H1 (cell line): ENCODE results near the gene PAOX. TPM values are rescaled to one million over a fixed set of nuclear protein-coding genes. Genes with fewer than 3 reads are reported as not detected.

Experiments
- E2F6 ChIP-seq: IDR thresholded peaks from 2 replicates; pipeline ENCODE4 v1.6.1; 2012; ENCODE audit warnings: inconsistent platforms
- MAFK ChIP-seq: IDR thresholded peaks from 2 replicates; pipeline ENCODE4 v1.6.1; 2012; ENCODE audit warnings: low read depth, mild to moderate bottlenecking, improper control_type of control experiment, low read length
- RNF2 ChIP-seq: fragments of 200-900, 300-1000 bp; sonication (generic); IDR thresholded peaks from 2 replicates; pipeline ENCODE4 v1.7.1; 2016; ENCODE audit warnings: borderline replicate concordance, low read depth, mild to moderate bottlenecking, antibody characterized with exemption, low read length; ENCODE audit not compliant: poor library complexity, severe bottlenecking; ENCODE audit errors: missing control alignments
- SAP30 ChIP-seq: fragments of 300-600 bp; sonication (generic); IDR thresholded peaks from 2 replicates; pipeline ENCODE4 v1.7.1; 2012; ENCODE audit warnings: low read length, moderate library complexity, mild to moderate bottlenecking, inconsistent platforms; ENCODE audit not compliant: insufficient read depth, insufficient replicate concordance
- SIRT6 ChIP-seq: IDR thresholded peaks from one replicate; pipeline ENCODE4 v1.7.1; 2012; ENCODE audit warnings: low read length, inconsistent platforms
- SP4 ChIP-seq: IDR thresholded peaks from 2 replicates; pipeline ENCODE4 v1.6.1; 2012; ENCODE audit warnings: low read length, inconsistent platforms
- polyA plus RNA-seq, 7 experiments: library from polyadenylated mRNA; depleted of rRNA in 3 of 7; stranded (reverse) in 5 of 7; unstranded in 2 of 7; fragments of >200 nt in 5 of 7; fragments of 200-250 nt in 2 of 7; gene quantifications; 1 replicate in 5 of 7; 2 replicates in 1 of 7; 4 replicates in 1 of 7; pipeline versions ENCODE4 v1.2.1 to v1.2.3, GENCODE V29; 2011 to 2013; ENCODE audit warnings: missing spikeins in 2 of 7, mixed read lengths in 2 of 7
- total RNA-seq: library from RNA; stranded (reverse); fragmentation: NEBNext Ultra II Directional; extraction: Animal tissue kit (Norgen Biotek cat#: 25700); gene quantifications from 2 replicates; pipeline ENCODE4 v1.2.1, GENCODE V29; 2021

Gene PAOX
- total and polyA plus RNA-seq, 2 of the 8 experiments (the other 6 are each of a cell fraction or from before 2014, with no cell fraction given): 3.7 to 4.3 TPM

- TF ChIP-seq SIRT6: no peak
- no peak for TF ChIP-seq SAP30
- TF ChIP-seq RNF2: no peak
- no peak for TF ChIP-seq E2F6
- no peak for TF ChIP-seq SP4
- no peak for TF ChIP-seq MAFK
These were observed 20.7 kb upstream of the PAOX start (continued) for GRCh38 chr10:133358162-133358924.
